GM12878 (cell line): ENCODE data around the gene PRDM8. TPM values are rescaled to one million over a fixed set of nuclear protein-coding genes. Genes with fewer than 3 reads are reported as not detected.

ENCODE experiments used
- ATAC-seq: fragments of 200-7000 bp; cut with Tn5 transposase; 3 replicates; pipeline ENCODE4 v1.9.1; 2020; ENCODE audit warnings: mild to moderate bottlenecking, moderate library complexity
- BruUV-seq: library from RNA; stranded (reverse); fragments of 400-500 nt; replicated peaks from 2 replicates; lab custom pipeline; 2021; lab: Mats Ljungman, UMichigan
- CTCF ChIA-PET: fragments of 300-600 bp; sonication (Branson Sonifier 250); formaldehyde crosslinking; extraction: SDS; loops from one replicate; lab custom pipeline; 2021; ENCODE audit warnings: inconsistent platforms; lab: Yijun Ruan, JAX
- POLR2A ChIA-PET: fragments of 350-600 bp; formaldehyde crosslinking; extraction: SDS; loops from one replicate; lab custom pipeline; 2021; ENCODE audit warnings: inconsistent platforms; lab: Charles Lee
- RAD21 ChIA-PET: fragments of 300-600 bp; sonication (Branson Sonifier 250); formaldehyde crosslinking; loops from one replicate; lab custom pipeline; 2023; ENCODE audit warnings: antibody characterized with exemption; ENCODE audit not compliant: unreplicated experiment; lab: Charles Lee
- SMC1A ChIA-PET: fragments of 300-600 bp; sonication (Branson Sonifier 250); formaldehyde crosslinking; loops from one replicate; lab custom pipeline; 2023; ENCODE audit not compliant: unreplicated experiment, uncharacterized antibody; lab: Charles Lee
- DNase-seq: peaks from one replicate; pipeline ENCODE4 v3.0.0-alpha.2; 2011; ENCODE audit warnings: low read depth, low spot score
- FAIRE-seq: peaks from 3 replicates; lab custom pipeline; 2011; peaks lifted over from hg19 to GRCh38; lab: Jason Lieb, UNC
- H2AFZ ChIP-seq: 2 replicates; pipeline ENCODE4 v1.6.0; 2011; ENCODE audit warnings: low read depth, low read length, control low read depth; ENCODE audit not compliant: control insufficient read depth
- H3K27ac ChIP-seq: 2 replicates; pipeline ENCODE4 v1.5.1; 2011; ENCODE audit warnings: control low read depth; ENCODE audit not compliant: control insufficient read depth, insufficient read depth
- H3K27me3 ChIP-seq, 2 experiments: replicated peaks in 1 of 2; 2 replicates each; pipeline versions ENCODE4 v1.6.0 to v1.6.1; 2011; ENCODE audit warnings: low read length in 1 of 2; ENCODE audit not compliant: control insufficient read depth in 2 of 2, insufficient read depth in 2 of 2
- H3K36me3 ChIP-seq, 2 experiments: 2 replicates each; pipeline ENCODE4 v1.5.1; 2011; ENCODE audit warnings: low read length in 1 of 2; ENCODE audit not compliant: control insufficient read depth in 2 of 2, insufficient read depth in 2 of 2
- H3K4me1 ChIP-seq: 2 replicates; pipeline ENCODE4 v1.6.1; 2011; ENCODE audit warnings: mild to moderate bottlenecking, low read length, moderate library complexity, mixed read lengths; ENCODE audit not compliant: control insufficient read depth, insufficient read depth
- H3K4me2 ChIP-seq: 2 replicates; pipeline ENCODE4 v1.6.0; 2011; ENCODE audit warnings: control low read depth; ENCODE audit not compliant: control insufficient read depth, insufficient read depth
- H3K4me3 ChIP-seq: fragments of 200-600 bp; sonication (generic); 2 replicates; pipeline ENCODE4 v1.5.1; 2016
- H3K79me2 ChIP-seq: 2 replicates; pipeline ENCODE4 v1.6.0; 2011; ENCODE audit warnings: low read length; ENCODE audit not compliant: control insufficient read depth, insufficient read depth
- H3K9ac ChIP-seq: 2 replicates; pipeline ENCODE4 v1.8.0; 2011; ENCODE audit warnings: low read length, control low read depth, mixed read lengths; ENCODE audit not compliant: control insufficient read depth, insufficient read depth
- H3K9me3 ChIP-seq: replicated peaks from 3 replicates; pipeline ENCODE4 v1.5.1; 2011; ENCODE audit warnings: mild to moderate bottlenecking, low read length; ENCODE audit not compliant: control insufficient read depth, insufficient read depth
- H4K20me1 ChIP-seq: 2 replicates; pipeline ENCODE4 v1.6.0; 2011; ENCODE audit not compliant: control insufficient read depth, insufficient read depth
- ATF2 ChIP-seq: IDR thresholded peaks from 2 replicates; pipeline ENCODE4 v1.6.1; 2012; ENCODE audit warnings: low read length, inconsistent platforms
- CEBPB ChIP-seq, 2 experiments: fragments of 150-350 bp in 1 of 2; IDR thresholded peaks; 2 replicates each; pipeline ENCODE4 v1.6.1; 2012 to 2014; ENCODE audit warnings: low read depth in 2 of 2, low read length in 2 of 2, borderline replicate concordance in 1 of 2, inconsistent platforms in 1 of 2
- FOXK2 ChIP-seq: fragments of 450-650 bp; IDR thresholded peaks from 2 replicates; pipeline ENCODE4 v1.6.1; 2017; ENCODE audit warnings: mild to moderate bottlenecking, moderate library complexity
- KLF5 ChIP-seq: fragments of 450-650 bp; IDR thresholded peaks from 2 replicates; pipeline ENCODE4 v1.6.1; 2014; ENCODE audit warnings: mild to moderate bottlenecking; ENCODE audit not compliant: partially characterized antibody
- RELB ChIP-seq: fragments of 450-650 bp; IDR thresholded peaks from 2 replicates; pipeline ENCODE4 v1.6.1; 2017; ENCODE audit warnings: low read depth, mild to moderate bottlenecking, moderate library complexity
- TBL1XR1 ChIP-seq: IDR thresholded peaks from 2 replicates; pipeline ENCODE4 v1.6.1; 2012; ENCODE audit warnings: low read depth, low read length, improper control_type of control experiment
- WGBS: methylation state at CpG from one replicate; pipeline ENCODE4 v1.1.6; 2016; ENCODE audit warnings: low lambda C conversion rate; ENCODE audit not compliant: insufficient replicate concordance, insufficient coverage; ENCODE audit errors: missing lambda C conversion rate; 5-methylcytosine and 5-hydroxymethylcytosine counted together
- in situ Hi-C: fragments of 300-500 bp; cut with MboI; formaldehyde crosslinking; loops from 9 replicates; pipeline ENCODE4 v1.14.3; 2018; ENCODE audit warnings: mixed read lengths
- intact Hi-C: fragments of 100-400 bp; cut with micrococcal nuclease; formaldehyde crosslinking; loops from one replicate; pipeline ENCODE4 v1.14.2; 2022; ENCODE audit not compliant: unreplicated experiment
- polyA plus RNA-seq, 11 experiments: library from polyadenylated mRNA; depleted of rRNA in 4 of 11; unstranded in 6 of 11; stranded (reverse) in 5 of 11; fragments of >200 nt; fragmentation: Nextera tagmentation in 4 of 11; fragmentation: Illumina TruSeq in 1 of 11; extraction: Ambion mirVana in 4 of 11; extraction: Trizol in 1 of 11; gene quantifications; 1 replicate in 1 of 11; 2 replicates in 10 of 11; pipeline versions ENCODE4 v1.2.1 to v1.2.3, GENCODE V29; 2011 to 2016; ENCODE audit warnings: inconsistent platforms in 2 of 11, missing spikeins in 2 of 11, low read depth in 1 of 11
- total RNA-seq, 4 experiments: library from RNA; depleted of rRNA in 3 of 4; stranded (reverse); fragments of >200 nt in 3 of 4; fragmentation: Illumina TruSeq in 1 of 4; extraction: Trizol in 1 of 4; gene quantifications; 2 replicates each; pipeline versions ENCODE4 v1.2.1 to v1.2.3, GENCODE V29; 2013 to 2021

The PRDM8 gene
- total and polyA plus RNA-seq, 10 of the 15 experiments (the other 5 are each of a cell fraction or from before 2014, with no cell fraction given), result 0.09 to 1.6 (median 0.40) TPM

GRCh38 chr4:80186676-80187075 lies 10.6 kb upstream of the PRDM8 start (continued):
- TF ChIP-seq ATF2 (no peak), CEBPB (IDR thresholded peaks at IDR 0.05; ENCODE audit: borderline replicate concordance in 1 of 2, low read depth in 2 of 2, low read length in 2 of 2) (no peak), KLF5 (no peak), RELB (no peak)

GRCh38 chr4:80187677-80188076 lies 9.6 kb upstream of the PRDM8 start:
- no peak for TF ChIP-seq TBL1XR1
- no peak for TF ChIP-seq FOXK2
- TF ChIP-seq, all 136 proteins: peak for 0
- Histone ChIP-seq H3K4me3 (no peak overlapping the region), H3K27ac (no peak overlapping the region), H3K4me2 (no peak overlapping the region), H3K9me3 (no peaks in the 10 kb centered on the region), H3K36me3 (no peaks in the 10 kb centered on the region), H3K27me3 (peaks cover 8 to 10% of the 10 kb centered on the region in 2 experiments), H3K4me1 (peaks cover 8% of the 10 kb centered on the region), H2AFZ (no peak overlapping the region), H4K20me1 (no peaks in the 10 kb centered on the region), H3K9ac (no peak overlapping the region), H3K79me2 (no peaks in the 10 kb centered on the region)
- FAIRE-seq, result no peak
- intact Hi-C loops (no loop called here), in situ Hi-C loops (no loop called here)
- POLR2A ChIA-PET, result no interaction called here
- DNase-seq, result no peak
- WGBS, result 68% methylated on average over 4 of the region's 4 CpGs
- SMC1A ChIA-PET, result interaction anchor here (0.7 to 5.4 kb wide), 4 partner anchors 9 to 71 kb away, joined by 3 to 16 read pairs (median 4); no protein-coding TSS in a partner anchor
- BruUV-seq, result no TSS peak
- RAD21 ChIA-PET, result interaction anchor here (1.1 kb wide), 1 partner anchor 62 kb away, joined by 3 read pairs; no protein-coding TSS in a partner anchor
- ATAC-seq, result no peak
- CTCF ChIA-PET, result interaction anchor here (0.7 to 2.9 kb wide), 5 partner anchors 15 to 62 kb away, joined by 3 to 10 read pairs (median 3); no protein-coding TSS in a partner anchor
